ENCODE results near the gene PPP1R9B. TPM values are rescaled to one million over a fixed set of nuclear protein-coding genes. Genes with fewer than 3 reads are reported as not detected.

The PPP1R9B gene
- total RNA-seq, 3 donors from 2014 or later: 21.8 to 24.9 (median 22.7) TPM

DNA sequence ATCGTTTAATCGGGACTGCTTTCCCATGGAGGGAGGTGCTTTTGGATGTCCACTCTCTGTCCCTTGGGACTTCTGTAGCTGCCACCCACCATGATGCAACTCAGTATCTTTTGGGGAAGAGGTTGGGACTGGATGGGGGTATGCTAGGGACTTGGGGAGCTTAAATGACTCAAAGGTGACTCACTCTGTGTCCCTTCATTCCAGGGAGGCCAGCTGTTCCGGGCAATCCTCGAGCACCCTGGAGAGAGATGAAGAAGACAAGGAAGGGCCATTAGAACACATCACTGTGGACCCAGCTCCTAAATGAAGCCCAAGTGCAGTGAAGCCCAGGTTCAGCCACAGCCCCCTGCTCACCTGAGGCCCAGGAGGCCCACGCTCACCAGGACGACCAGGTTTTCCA is 46.3 kb upstream of the PPP1R9B start:
- H3K4me1 ChIP-seq: peaks cover 0 to 8% of the 10 kb centered on the region in 2 donors
- H3K36me3 ChIP-seq: no peaks in the 10 kb centered on the region
- DNase-seq (ENCODE audit: low spot score in 2 of 2): no peak

DNA sequence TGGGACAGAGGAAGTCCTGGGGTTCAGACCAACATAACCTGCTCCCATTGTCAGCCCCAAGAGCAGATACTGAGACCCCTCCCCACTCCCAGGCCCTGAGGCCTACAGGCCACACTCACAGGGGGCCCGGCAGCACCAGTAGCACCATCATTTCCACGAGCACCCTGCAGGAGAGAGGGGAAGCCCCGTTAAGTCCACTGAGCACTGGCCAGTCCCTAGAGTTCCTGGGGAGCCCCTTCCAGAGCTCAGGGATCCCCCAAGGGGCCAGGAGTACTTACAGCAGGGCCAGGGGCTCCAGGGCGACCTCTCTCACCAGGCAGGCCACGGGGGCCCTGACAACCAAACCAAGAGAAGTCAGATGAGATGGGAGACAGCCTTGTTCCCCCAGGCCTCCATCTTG is 45.6 kb upstream of the PPP1R9B start:
- TF ChIP-seq POLR2A (IDR thresholded peaks at IDR 0.05) (no peak), POLR2AphosphoS5 (IDR thresholded peaks at IDR 0.05) (no peak)
- TF ChIP-seq, protein P1, sequence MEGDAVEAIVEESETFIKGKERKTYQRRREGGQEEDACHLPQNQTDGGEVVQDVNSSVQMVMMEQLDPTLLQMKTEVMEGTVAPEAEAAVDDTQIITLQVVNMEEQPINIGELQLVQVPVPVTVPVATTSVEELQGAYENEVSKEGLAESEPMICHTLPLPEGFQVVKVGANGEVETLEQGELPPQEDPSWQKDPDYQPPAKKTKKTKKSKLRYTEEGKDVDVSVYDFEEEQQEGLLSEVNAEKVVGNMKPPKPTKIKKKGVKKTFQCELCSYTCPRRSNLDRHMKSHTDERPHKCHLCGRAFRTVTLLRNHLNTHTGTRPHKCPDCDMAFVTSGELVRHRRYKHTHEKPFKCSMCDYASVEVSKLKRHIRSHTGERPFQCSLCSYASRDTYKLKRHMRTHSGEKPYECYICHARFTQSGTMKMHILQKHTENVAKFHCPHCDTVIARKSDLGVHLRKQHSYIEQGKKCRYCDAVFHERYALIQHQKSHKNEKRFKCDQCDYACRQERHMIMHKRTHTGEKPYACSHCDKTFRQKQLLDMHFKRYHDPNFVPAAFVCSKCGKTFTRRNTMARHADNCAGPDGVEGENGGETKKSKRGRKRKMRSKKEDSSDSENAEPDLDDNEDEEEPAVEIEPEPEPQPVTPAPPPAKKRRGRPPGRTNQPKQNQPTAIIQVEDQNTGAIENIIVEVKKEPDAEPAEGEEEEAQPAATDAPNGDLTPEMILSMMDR (IDR thresholded peaks at IDR 0.05): no peak
- Histone ChIP-seq H3K9me3 (no peaks in the 10 kb centered on the region), H3K27ac (peak overlapping the region; percentile 22 to 83), H3K27me3 (peaks cover 0 to 3% of the 10 kb centered on the region in 2 donors), H3K4me3 (peak overlapping the region in 1 of 3 donors; percentile 19), H3K36me3 (no peaks in the 10 kb centered on the region), H3K4me1 (peaks cover 0 to 8% of the 10 kb centered on the region in 2 donors)
- intact Hi-C loops (cut with DNase I; ENCODE audit: low total_unique reads): no loop called here
- no peak for DNase-seq (ENCODE audit: low spot score in 2 of 2)

More for the DNA sequence above, 46.3 kb upstream of the PPP1R9B start:
- intact Hi-C loops (cut with DNase I; ENCODE audit: low total_unique reads): no loop called here
- peak overlapping the region; percentile 83 to 85 for H3K27ac ChIP-seq
- H3K4me3 ChIP-seq: no peak overlapping the region
- H3K27me3 ChIP-seq: peaks cover 0 to 11% of the 10 kb centered on the region in 2 donors
- H3K9me3 ChIP-seq: no peaks in the 10 kb centered on the region
- no peak for TF ChIP-seq POLR2A (IDR thresholded peaks at IDR 0.05)
- peak in 1 of 3 donors; percentile 31 for TF ChIP-seq POLR2AphosphoS5 (IDR thresholded peaks at IDR 0.05)

DNA sequence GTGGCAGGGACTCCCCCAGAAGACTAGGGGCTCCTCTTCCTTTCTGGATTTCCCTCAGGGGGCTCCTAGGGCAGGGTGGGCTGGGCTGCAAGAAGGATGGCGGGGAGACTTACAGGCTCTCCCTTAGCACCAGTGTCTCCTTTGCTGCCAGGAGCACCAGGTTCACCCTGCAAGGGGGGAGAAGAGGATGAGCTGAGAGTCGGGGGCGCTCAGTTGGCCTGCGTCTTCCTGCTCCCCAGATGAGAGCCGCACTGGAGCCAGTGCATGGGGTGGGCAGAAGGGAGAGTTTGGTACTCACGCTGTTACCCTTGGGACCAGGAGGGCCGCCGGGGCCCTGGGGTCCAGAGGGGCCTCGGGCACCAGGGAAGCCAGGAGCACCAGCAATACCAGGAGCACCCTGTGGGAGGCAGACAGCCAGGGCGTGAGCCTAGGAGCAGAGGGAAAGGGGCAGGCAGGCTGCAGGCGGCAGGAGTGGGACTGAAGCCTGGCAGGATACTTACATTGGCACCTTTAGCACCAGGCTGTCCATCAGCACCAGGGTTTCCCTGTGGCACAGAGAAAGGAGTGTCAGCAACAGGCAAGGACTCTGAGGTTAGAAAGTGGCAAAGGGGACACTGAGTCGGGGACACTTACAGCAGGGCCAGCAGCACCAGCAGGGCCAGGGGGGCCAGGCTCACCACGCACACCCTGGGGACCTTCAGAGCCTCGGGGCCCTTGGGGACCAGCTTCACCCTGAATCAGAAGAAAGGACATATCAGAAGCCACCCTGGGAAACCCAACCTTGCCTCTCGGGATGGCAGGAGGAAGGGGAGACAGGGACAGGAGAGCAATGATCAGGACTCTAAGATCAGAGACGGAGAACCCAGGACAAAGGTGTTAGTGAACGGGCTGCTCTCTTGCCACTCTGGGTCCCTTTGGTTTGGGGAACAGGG is 44.7 kb upstream of the PPP1R9B start:
- peak overlapping the region in 1 of 3 donors; percentile 19 for H3K4me3 ChIP-seq
- peaks cover 0 to 8% of the 10 kb centered on the region in 2 donors for H3K4me1 ChIP-seq
- TF ChIP-seq, protein P1 (IDR thresholded peaks at IDR 0.05): no peak
- TF ChIP-seq POLR2A (IDR thresholded peaks at IDR 0.05) (no peak), POLR2AphosphoS5 (IDR thresholded peaks at IDR 0.05) (no peak)
- intact Hi-C loops (cut with DNase I; ENCODE audit: low total_unique reads): no loop called here
- H3K9me3 ChIP-seq: no peaks in the 10 kb centered on the region
- no peaks in the 10 kb centered on the region for H3K36me3 ChIP-seq
- no peak for DNase-seq (ENCODE audit: low spot score in 2 of 2)
- no peaks in the 10 kb centered on the region for H3K27me3 ChIP-seq
- H3K27ac ChIP-seq: peak overlapping the region; percentile 30 to 83

- Histone ChIP-seq H3K36me3 (no peaks in the 10 kb centered on the region), H3K27ac (peak overlapping the region; percentile 30 to 83), H3K27me3 (no peaks in the 10 kb centered on the region), H3K4me1 (peaks cover 0 to 8% of the 10 kb centered on the region in 2 donors), H3K9me3 (no peaks in the 10 kb centered on the region), H3K4me3 (no peak overlapping the region)
- TF ChIP-seq POLR2AphosphoS5 (IDR thresholded peaks at IDR 0.05) (no peak), POLR2A (IDR thresholded peaks at IDR 0.05) (no peak)
- TF ChIP-seq, protein P1 (IDR thresholded peaks at IDR 0.05): no peak
- DNase-seq (ENCODE audit: low spot score in 2 of 2): no peak
- intact Hi-C loops (cut with DNase I; ENCODE audit: low total_unique reads): no loop called here
These were observed 43.9 kb upstream of the PPP1R9B start for GRCh38 chr17:50194140-50194933.

- no peaks in the 10 kb centered on the region for H3K36me3 ChIP-seq
- no peaks in the 10 kb centered on the region for H3K4me1 ChIP-seq
- no peak for DNase-seq (ENCODE audit: low spot score in 2 of 2)
- intact Hi-C loops (cut with DNase I; ENCODE audit: low total_unique reads): no loop called here
- peak overlapping the region in 1 of 2 donors; percentile 63 for H3K27ac ChIP-seq
- H3K4me3 ChIP-seq: no peak overlapping the region
- H3K9me3 ChIP-seq: no peaks in the 10 kb centered on the region
- TF ChIP-seq POLR2A (IDR thresholded peaks at IDR 0.05) (no peak), POLR2AphosphoS5 (IDR thresholded peaks at IDR 0.05) (no peak)
- TF ChIP-seq, protein P1 (IDR thresholded peaks at IDR 0.05): no peak
- no peaks in the 10 kb centered on the region for H3K27me3 ChIP-seq
These were observed 42.3 kb upstream of the PPP1R9B start for GRCh38 chr17:50192618-50193291.

Measured in breast epithelium (tissue), 4 donors.